GM19397 (cell line): Measurements from ENCODE around the gene UPK2.
"Not testable (repeated sequence)": the region's sequence is repeated elsewhere in the genome, so short reads cannot be mapped to it uniquely, and the experiment has no call there.

ENCODE experiments used
- ATAC-seq: cut with Tn5 transposase; IDR thresholded peaks from one replicate; pipeline ENCODE4 v1.9.1; 2021; ENCODE audit warnings: mild to moderate bottlenecking, moderate library complexity; ENCODE audit not compliant: unreplicated experiment

Gene UPK2

DNA sequence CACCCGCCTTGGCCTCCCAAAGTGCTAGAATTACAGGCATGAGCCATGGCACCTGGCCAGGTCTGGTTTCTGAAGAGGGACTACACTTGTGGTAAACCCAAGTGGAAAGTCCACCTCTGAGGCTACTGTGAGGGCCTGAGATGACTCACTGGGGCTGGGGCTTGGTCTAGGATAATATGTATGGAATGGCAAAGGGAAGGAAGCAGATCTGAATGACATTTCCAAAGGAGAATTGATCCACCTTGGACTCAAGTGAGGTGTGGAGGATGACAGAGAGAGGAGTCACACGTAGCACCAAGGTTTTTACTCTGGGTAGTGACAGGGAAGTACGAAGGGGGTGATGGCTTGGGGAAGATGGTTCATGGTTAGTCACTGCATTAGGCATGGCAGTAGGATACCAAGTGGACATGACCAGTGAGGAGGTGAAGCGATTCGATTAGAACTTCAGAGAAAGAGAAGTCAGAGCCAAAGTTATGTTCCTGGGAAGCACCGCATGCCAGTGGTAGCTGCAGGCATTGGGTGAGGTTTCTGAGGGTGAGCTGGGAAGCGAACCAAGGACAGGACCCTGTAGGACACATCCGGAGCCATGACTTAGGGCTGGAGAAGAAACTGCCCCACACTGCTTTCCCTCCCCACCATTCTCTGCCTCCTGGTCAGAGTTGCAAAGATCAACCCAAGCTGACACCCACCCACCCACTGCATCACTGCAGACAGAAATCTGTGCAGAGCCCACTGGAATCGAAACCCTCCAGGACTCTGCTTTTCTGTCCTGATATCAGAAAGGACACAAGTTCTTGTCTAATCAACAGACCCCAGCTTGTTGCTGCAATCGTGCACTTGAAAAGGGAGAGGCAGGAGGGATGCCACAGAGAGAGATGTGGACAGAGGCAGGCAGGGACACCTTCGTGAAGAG, 17.4 kb upstream of the UPK2 start:
- ATAC-seq: no peak

DNA sequence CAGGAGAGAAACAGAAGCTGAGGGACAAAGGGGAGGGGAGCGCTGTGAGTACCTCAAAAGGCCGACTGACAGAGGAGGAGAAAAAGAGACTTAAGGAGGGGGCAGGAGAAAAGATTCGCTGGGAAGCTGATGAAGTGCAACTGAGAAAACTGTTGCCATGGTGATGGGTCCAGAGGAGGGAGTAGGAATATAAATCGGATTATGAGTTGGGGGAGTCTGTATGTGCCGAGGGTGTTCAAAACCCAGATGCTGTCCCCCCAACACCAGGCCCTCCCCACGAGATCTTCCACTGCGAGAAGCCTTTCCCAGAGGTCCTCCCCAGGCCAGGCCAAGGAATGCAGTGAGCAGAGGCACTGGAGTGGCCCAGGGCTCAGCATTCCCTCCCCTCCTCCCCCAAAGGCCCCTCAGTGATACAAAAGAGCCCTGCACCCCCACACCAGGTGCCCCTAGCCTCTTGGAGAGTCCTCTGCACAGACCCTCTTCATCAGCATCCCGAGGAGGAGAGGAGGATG, 16.6 kb upstream of the UPK2 start:
- ATAC-seq: no peak

DNA sequence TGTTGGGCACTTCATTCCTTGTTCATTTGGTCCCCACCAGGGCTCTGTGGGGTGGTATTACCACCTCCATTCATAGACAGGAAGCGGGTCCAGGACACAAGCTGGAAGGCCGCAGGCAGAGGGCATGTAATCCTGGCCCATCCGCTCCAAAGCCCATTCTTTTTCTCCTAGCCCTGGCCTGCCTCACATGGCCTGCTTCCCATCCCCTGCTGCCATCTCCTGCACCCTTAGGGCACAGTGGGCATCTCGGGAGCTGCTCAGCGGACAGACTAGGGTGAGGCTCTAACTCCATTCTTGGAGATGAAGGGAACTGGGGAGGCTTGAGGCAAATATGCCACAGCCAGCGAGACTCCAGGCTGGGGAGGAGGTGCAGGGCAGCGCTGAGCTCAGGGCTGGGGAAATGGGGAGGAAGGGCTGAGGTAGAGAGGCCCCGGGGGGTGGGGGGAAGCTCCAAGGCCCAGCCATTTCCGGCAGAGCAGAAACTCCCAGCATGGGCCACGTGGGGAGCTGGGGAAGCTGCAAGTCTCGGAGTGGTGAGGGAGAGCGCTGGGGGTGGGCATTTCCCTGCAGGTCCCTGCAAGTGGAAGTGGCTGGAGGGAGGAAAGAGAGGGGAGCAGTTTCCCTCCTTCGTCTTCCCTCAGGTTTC, 16.0 kb upstream of the UPK2 start:
- ATAC-seq: no peak

DNA sequence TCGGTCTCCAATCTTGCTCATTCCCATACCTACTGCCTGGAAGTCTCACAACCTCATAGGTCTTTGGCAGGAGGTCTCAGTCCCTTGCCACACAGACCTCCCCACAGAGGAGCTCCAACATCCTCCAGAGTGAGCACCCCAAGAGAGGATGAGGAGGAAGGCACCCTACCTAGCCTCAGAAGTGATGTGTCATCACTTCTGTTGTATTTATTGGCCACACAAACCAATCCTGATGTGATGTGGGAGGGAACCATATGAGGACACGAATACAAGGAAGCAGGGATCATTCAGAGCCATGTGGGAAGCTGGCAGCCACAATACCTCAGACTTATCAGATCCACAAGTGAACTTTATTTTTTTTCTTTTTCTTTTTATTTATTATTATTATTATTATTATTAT, 9.0 kb upstream of the UPK2 start:
- ATAC-seq: no peak

GRCh38 chr11:118948000-118948399, 8.1 kb upstream of the UPK2 start:
- ATAC-seq: no peak

- ATAC-seq: no peak
These were observed 2.8 kb upstream of the UPK2 start for GRCh38 chr11:118953265-118953664.

DNA sequence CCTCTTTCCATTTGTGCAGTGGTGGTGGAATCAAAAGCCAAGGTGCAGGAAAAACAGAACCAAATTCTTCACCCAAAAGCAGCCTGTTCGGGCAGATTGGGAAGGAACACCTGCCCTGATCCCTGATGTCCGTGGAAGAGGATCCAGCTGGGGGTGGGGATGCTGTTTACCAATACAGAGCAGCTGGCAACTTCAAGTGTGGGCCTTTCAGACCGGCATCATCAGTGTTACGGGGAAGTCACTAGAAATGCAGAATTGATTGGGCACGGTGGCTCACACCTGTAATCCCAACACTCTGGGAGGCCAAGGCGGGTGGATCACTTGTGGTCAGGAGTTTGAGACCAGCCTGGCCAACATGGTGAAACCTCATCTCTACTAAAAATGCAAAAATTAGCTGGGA, 2.1 kb upstream of the UPK2 start:
- not testable (repeated sequence) for ATAC-seq

GRCh38 chr11:118956847-118957469, 860 bp downstream of the UPK2 start:
- no peak for ATAC-seq

- no peak for ATAC-seq
These were observed 1.5 kb downstream of the UPK2 start for GRCh38 chr11:118957549-118957948.

GRCh38 chr11:118957968-118958367, 1.9 kb downstream of the UPK2 start:
- ATAC-seq: no peak

DNA sequence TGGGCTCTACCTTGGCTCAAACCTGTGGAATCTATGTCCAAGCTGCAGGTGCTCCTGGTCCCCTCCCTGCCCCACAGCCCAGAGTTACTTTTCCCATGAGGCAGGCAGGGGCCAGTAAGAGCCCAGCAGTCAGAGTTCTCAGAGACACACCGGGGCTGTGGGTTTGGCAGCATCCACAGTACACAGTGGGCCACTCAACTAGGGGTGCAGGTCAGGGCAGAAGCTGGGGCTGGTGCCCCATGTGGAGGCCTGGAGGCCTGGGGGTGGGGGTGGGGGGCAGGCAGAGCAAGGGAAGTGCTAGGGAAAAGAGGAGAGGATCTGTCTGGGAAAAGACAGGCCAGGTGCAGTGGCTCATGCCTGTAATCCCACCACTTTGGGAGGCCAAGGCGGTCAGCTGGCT, 2.5 kb downstream of the UPK2 start:
- no peak for ATAC-seq

GRCh38 chr11:118961189-118961588, 5.1 kb downstream of the UPK2 start:
- no peak for ATAC-seq

GRCh38 chr11:118961591-118961990, 5.5 kb downstream of the UPK2 start:
- ATAC-seq: no peak

DNA sequence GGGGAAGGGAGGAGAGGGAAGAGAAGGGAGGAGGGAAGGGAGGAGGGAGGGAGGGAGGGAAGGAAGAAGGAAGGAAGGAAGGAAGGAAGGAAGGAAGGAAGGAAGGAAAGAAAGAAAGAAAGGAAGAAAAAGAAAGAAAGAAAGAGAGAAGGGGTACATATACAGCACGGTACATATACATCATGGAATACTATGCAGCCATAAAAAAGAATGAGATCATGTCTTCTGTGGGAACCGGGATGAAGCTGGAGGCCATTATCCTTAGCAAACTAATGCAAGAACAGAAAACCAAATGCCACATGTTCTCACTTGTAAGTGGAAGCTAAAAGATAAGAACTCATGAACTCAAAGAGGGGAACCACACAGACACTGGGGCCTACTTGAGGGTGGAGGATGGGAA, 13.4 kb downstream of the UPK2 start:
- not testable (repeated sequence) for ATAC-seq

- no peak for ATAC-seq
These were observed 15.5 kb downstream of the UPK2 start, which contains the start of gene FOXR1 for GRCh38 chr11:118971646-118972045. Gene FOXR1 (plus strand): TSS chr11:118971761. CDS start chr11:118971932, 171 bp downstream.

DNA sequence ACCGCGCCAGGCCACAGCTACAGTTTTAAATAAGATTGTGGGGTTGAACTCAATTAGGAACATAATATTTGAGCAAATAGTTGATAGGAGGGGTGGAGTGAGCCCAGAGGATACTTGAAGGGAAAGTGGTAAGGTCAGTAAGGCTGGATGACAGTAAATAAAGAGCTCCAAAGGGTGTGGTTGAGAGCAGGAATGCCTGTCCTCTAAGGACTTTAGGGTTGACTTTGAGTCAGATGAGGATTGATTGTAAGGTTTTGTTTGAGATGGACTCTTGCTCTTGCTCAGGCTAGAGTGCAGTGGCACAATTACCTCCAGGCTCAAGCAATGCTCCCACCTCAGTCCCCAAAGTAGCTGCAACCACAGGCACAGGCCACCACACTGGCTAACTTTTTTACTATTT, 17.9 kb downstream of the UPK2 start:
- no peak for ATAC-seq

GRCh38 chr11:118975771-118976709, 19.9 kb downstream of the UPK2 start:
- no peak for ATAC-seq

DNA sequence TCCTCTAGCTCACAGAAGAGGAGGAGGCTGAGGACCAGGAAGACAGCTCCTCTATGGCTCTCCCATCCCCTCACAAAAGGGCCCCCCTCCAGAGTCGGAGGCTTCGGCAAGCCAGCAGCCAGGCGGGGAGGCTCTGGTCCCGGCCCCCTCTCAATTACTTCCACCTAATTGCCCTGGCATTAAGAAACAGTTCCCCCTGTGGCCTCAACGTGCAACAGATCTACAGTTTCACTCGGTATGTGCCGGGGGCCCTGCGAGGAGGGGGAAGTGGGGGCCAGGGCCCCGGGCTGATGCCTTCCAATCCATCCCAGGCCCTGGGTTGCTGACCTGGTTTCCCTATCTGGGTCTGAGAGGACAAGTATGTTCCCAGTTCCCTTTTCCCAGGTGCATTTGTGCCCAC, 23.3 kb downstream of the UPK2 start:
- ATAC-seq: no peak

- ATAC-seq: no peak
These were observed 24.2 kb downstream of the UPK2 start for GRCh38 chr11:118980191-118980881.

DNA sequence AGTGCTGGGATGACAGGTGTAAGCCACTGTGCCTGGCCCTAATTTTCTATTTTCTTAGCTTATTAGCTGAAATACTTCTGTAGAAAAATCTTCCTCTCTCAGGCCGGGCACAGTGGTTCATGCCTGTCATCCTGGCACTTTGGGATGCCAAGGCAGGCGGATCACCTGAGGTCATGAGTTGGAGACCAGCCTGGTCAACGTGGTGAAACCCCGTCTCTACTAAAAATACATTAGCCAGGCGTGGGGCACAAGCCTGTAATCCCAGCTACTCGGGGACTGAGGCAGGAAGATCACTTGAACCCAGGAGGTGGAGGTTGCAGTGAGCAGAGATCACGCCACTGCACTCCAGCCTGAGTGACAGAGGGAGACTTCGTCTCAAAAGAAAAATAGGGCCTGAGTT, 28.2 kb downstream of the UPK2 start:
- ATAC-seq: not testable (repeated sequence)
